Small intestine (tissue), 7 donors: Measurements from ENCODE around the gene ZNF579. TPM values are rescaled to one million over a fixed set of nuclear protein-coding genes. Genes with fewer than 3 reads are reported as not detected.

Experiments
- DNase-seq, 2 donors: peaks; one replicate each; pipeline versions ENCODE4 v3.0.0 to v3.0.0-alpha.2; 2013
- FAIRE-seq: peaks from 2 replicates; lab custom pipeline; 2012; peaks lifted over from hg19 to GRCh38; lab: Jason Lieb, UNC
- H3K27ac ChIP-seq, 3 donors: one replicate each; pipeline ENCODE4 v1.5.1; 2013; ENCODE audit warnings: low read length in 2 of 3, mild to moderate bottlenecking in 2 of 3, control low read depth in 1 of 3, inconsistent platforms in 1 of 3, low read depth in 1 of 3, moderate library complexity in 1 of 3
- H3K27me3 ChIP-seq, 3 donors: one replicate each; pipeline ENCODE4 v1.6.1; 2013; ENCODE audit warnings: low read length in 3 of 3, inconsistent platforms in 1 of 3; ENCODE audit not compliant: control insufficient read depth in 3 of 3, insufficient read depth in 3 of 3
- H3K36me3 ChIP-seq, 3 donors: one replicate each; pipeline ENCODE4 v1.6.1; 2013; ENCODE audit warnings: low read length in 3 of 3, inconsistent platforms in 1 of 3, low read depth in 1 of 3, mild to moderate bottlenecking in 1 of 3, moderate library complexity in 1 of 3; ENCODE audit not compliant: control insufficient read depth in 3 of 3, insufficient read depth in 2 of 3
- H3K4me1 ChIP-seq, 3 donors: one replicate each; pipeline ENCODE4 v1.6.1; 2013; ENCODE audit warnings: low read length in 2 of 3, inconsistent platforms in 1 of 3, low read depth in 1 of 3, mild to moderate bottlenecking in 1 of 3, moderate library complexity in 1 of 3; ENCODE audit not compliant: control insufficient read depth in 3 of 3, insufficient read depth in 2 of 3
- H3K4me3 ChIP-seq, 3 donors: one replicate each; pipeline ENCODE4 v1.5.1; 2013; ENCODE audit warnings: low read length in 3 of 3, control low read depth in 1 of 3, inconsistent platforms in 1 of 3, low read depth in 1 of 3, mild to moderate bottlenecking in 1 of 3, moderate library complexity in 1 of 3
- H3K9me3 ChIP-seq, 2 donors: one replicate each; pipeline ENCODE4 v1.6.1; 2013; ENCODE audit warnings: low read depth in 1 of 2, low read length in 1 of 2; ENCODE audit not compliant: control insufficient read depth in 2 of 2, insufficient read depth in 1 of 2
- WGBS, 3 donors: extraction: QIAGEN DNeasy Blood & Tissue Kit; methylation state at CpG; one replicate each; pipeline ENCODE4 v1.1.7; 2013; 5-methylcytosine and 5-hydroxymethylcytosine counted together
- polyA plus RNA-seq, 4 donors: library from polyadenylated mRNA; stranded (reverse) in 3 of 4; unstranded in 1 of 4; fragments of 200-250 nt in 3 of 4; fragments of 120-200 nt in 1 of 4; gene quantifications; one replicate each; pipeline versions ENCODE4 v1.2.1 to v1.2.3, GENCODE V29; 2013
- donor health status: healthy with polysubstance abuse.
- donor health status: control.
- donor health status: control.
- donor health status: Bipolar disorder and iron deficiency.
- donor health status: healthy.

ZNF579 gene
- polyA plus RNA-seq, 4 donors, result 2.2 to 12.7 (median 4.8) TPM

DNA sequence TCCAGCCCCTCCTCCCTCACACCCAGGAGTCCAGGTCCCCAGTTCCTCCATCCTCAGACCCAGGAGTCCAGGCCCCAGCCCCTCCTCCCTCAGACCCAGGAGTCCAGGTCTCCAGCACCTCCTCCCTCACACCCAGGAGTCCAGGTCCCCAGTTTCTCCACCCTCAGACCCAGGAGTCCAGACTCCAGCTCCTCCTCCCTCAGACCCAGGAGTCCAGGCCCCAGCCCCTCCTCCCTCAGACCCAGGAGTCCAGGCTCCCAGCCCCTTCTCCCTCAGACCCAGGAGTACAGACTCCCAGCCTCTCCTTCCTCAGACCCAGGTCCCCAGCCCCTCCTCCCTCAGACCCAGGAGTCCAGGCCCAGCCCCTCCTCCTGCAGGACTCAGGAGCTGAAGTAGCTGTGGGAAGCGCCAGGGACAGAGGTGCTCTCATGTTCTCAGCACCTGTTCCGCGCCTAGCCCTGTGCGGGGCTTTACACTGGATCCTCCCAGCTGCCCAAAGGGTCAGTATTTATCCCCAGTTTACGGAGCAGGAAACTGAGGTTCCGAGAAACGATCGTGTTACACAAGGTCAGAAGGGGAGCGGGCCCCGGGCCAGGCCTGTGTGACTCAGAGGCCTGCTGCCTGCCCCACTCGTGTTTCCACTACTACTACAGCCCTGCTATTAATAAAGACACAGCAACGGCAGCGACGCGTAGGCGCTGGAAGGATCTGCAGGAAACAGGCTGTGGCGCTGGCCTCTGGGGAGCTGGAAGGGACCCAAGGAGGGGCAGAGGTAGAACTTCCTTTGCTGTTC lies 33.6 kb downstream of the ZNF579 start:
- FAIRE-seq (no peak), DNase-seq (no peak)
- H3K27me3 ChIP-seq, result peaks cover 0 to 8% (median 0%) of the 10 kb centered on the region in 3 donors
- H3K36me3 ChIP-seq, result no peaks in the 10 kb centered on the region
- no peaks in the 10 kb centered on the region for H3K9me3 ChIP-seq
- peak overlapping the region in 1 of 3 donors; percentile 68 for H3K27ac ChIP-seq
- WGBS, 3 donors, result 46 to 70% (median 58%) methylated on average over 17 of the region's 17 CpGs
- no peak overlapping the region for H3K4me3 ChIP-seq
- peaks cover 0 to 7% (median 0%) of the 10 kb centered on the region in 3 donors for H3K4me1 ChIP-seq

DNA sequence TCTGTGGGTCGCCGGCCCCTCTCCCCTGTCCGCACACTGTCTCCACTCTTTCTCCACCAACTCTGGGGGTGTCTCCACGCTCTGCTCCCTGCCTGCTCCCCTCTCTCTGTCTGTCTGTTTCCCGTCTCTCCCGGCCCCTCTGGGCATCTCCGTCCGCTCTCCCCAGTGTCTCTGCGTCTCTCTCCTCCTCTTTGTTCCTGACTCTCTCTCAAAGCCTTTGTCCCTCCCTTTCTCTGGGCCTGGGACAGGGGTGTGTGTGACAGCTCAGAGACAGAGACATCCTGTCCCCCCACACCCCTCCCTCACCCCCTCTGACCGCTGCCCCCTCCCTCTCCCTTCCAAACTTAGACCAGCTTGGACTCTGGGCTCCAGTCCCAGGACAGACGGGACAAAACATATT lies 34.6 kb downstream of the ZNF579 start:
- peaks cover 0 to 4% (median 0%) of the 10 kb centered on the region in 3 donors for H3K27me3 ChIP-seq
- H3K4me3 ChIP-seq, result no peak overlapping the region
- DNase-seq (no peak), FAIRE-seq (no peak)
- H3K27ac ChIP-seq, result peak overlapping the region in 1 of 3 donors; percentile 47
- 65 to 80% (median 77%) methylated on average over 11 of the region's 11 CpGs for WGBS, 3 donors
- H3K4me1 ChIP-seq, result peaks cover 0 to 7% (median 0%) of the 10 kb centered on the region in 3 donors
- no peaks in the 10 kb centered on the region for H3K9me3 ChIP-seq
- no peaks in the 10 kb centered on the region for H3K36me3 ChIP-seq

DNA sequence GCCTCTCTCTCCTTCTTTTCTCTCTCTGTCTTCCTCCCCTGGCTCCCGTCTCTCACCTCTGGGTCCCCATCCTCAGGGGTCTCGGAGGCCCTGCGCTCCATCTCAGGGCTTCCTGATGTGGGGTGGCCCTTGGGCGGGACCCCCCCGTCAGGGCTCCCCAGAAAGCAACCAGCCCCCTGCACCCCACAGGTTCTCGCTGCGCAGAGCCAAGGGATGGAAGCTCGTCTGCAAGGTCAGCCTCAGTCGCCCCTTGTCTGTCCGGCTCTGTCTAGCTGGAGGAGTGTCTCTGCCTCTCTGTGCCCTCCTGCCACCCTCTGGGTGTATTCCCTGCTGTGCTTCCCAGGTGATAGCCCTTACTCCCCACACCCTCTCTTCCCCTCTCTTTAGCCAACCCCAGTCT lies 35.2 kb downstream of the ZNF579 start, which contains the start of gene SBK3:
TSS of gene SBK3 (minus strand) at position 101 of the 400 bp plus-strand sequence. CDS start at position 101, 0 bp downstream.
- Histone ChIP-seq H3K4me1 (peaks cover 0 to 7% (median 0%) of the 10 kb centered on the region in 3 donors), H3K4me3 (no peak within 1 kb of the TSS), H3K9me3 (no peaks in the 10 kb centered on the region), H3K27me3 (peaks cover 0 to 4% (median 0%) of the 10 kb centered on the region in 3 donors), H3K36me3 (no peaks in the 10 kb centered on the region), H3K27ac (peak within 1 kb of the TSS in 1 of 3 donors; percentile 47)
- FAIRE-seq (no peak), DNase-seq (no peak)
- 80 to 85% (median 83%) methylated on average over 10 of the region's 10 CpGs for WGBS, 3 donors

DNA sequence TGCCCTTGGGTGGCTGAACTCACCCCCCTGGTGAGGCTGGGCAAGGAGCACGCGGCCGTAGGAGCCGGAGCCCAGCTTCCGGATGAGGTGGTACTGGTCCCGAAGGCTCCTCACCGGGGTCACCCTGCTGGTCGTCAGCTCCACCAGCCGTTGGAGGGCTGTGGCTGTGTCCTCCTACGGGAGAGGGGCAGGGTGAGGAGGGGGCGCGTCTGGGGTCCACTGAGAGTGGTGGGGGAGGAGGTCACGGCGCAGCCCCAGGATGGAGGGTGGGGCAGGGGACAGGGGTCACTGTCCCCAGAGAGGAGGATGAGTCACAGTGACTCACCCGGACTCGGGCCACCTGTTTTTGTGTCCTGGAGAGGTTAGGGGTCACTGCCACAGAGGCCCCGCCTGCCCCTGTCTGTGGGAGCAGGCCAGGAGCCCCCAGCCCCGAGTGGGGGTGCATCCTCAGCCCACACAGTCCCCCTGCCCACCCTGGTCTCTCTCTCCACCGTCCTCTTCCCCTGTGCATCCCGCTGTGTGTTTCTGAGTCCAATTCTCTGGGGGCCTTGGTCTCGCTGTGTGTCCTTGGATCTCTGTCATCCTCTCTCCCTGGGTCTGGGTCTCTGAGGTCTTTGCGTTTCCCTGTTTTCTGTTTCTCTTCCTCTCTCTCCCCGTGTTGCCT lies 35.7 kb downstream of the ZNF579 start:
- 41 to 66% (median 61%) methylated on average over 23 of the region's 23 CpGs for WGBS, 3 donors
- FAIRE-seq (no peak), DNase-seq (peak in 1 of 2 donors; percentile 26)
- H3K36me3 ChIP-seq, result no peaks in the 10 kb centered on the region
- peaks cover 0 to 4% (median 0%) of the 10 kb centered on the region in 3 donors for H3K27me3 ChIP-seq
- H3K4me1 ChIP-seq, result peaks cover 0 to 3% (median 0%) of the 10 kb centered on the region in 3 donors
- H3K27ac ChIP-seq, result no peak overlapping the region
- H3K9me3 ChIP-seq, result no peaks in the 10 kb centered on the region
- H3K4me3 ChIP-seq, result no peak overlapping the region

DNA sequence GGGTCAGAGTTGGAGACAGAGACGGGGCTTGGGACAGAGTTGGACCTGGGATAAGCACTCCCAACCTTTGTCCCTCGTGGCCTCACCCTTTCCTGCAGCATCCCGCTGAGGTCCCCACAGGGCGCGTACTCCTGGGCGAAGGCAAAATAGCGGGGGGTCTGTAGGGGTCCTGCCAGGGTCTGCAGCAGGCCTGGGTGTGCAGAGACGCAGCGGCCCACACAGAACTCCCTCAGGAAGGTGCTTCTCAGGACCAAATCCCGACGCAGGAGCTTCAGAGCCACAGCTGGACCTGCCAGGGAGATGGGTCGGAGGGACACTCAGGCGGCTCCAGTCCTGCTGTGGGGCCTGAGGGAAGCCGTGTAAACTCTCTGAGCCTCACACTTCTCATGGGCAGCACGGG lies 36.6 kb downstream of the ZNF579 start:
- WGBS, 3 donors, result 70 to 82% (median 77%) methylated on average over 12 to 15 of the region's 15 CpGs
- no peak overlapping the region for H3K4me3 ChIP-seq
- no peaks in the 10 kb centered on the region for H3K9me3 ChIP-seq
- H3K4me1 ChIP-seq, result no peaks in the 10 kb centered on the region
- no peaks in the 10 kb centered on the region for H3K36me3 ChIP-seq
- peaks cover 0 to 4% (median 0%) of the 10 kb centered on the region in 3 donors for H3K27me3 ChIP-seq
- FAIRE-seq (no peak), DNase-seq (no peak)
- no peak overlapping the region for H3K27ac ChIP-seq

DNA sequence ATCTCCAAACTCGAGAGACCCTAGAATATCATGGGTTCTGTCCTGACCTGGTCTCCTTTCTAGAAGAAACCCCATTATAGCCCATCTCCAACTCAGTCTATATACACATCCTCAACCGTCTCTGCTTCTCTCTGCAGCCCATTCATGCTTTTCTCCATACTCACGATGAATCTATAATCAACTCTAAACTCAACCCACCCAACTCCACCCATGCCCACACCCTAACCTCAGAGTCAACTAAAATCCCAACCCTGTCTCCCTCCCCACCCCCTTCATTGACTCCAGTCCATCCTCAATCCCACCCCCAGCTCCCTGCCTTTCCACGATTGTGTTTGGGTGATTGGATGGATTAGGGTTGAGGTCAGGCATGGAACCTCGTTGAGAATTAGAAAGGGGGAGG lies 37.1 kb downstream of the ZNF579 start:
- Histone ChIP-seq H3K9me3 (no peaks in the 10 kb centered on the region), H3K36me3 (no peaks in the 10 kb centered on the region), H3K27ac (no peak overlapping the region), H3K27me3 (peaks cover 0 to 4% (median 0%) of the 10 kb centered on the region in 3 donors), H3K4me3 (no peak overlapping the region), H3K4me1 (no peaks in the 10 kb centered on the region)
- 49 to 68% (median 59%) methylated on average over 5 of the region's 5 CpGs for WGBS, 3 donors
- FAIRE-seq, result no peak
- no peak for DNase-seq

DNA sequence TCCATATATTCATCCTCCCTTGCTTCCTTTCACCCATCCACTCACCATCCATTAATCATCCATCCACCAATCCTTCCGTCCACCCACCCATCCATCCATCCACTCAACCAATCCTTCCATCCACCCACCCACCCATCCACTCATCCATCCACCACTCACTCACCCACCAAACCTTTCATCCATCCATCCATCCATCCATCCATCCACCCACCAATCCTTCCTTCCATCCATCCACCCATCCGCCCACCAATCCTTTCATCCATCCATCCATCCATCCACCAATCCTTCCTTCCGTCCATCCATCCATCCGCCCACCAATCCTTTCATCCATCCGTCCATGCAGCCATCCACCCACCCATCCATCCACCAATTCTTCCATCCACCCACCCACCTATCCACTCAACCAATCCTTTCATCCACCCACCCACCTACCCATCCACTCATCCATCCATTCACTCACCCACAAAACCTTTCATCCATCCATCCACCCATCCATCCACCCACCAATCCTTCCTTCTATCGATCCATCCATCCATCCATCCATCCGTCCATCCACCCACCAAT lies 38.3 kb downstream of the ZNF579 start:
- Histone ChIP-seq H3K36me3 (no peaks in the 10 kb centered on the region), H3K27me3 (peaks cover 0 to 4% (median 0%) of the 10 kb centered on the region in 3 donors), H3K4me3 (no peak overlapping the region), H3K9me3 (no peaks in the 10 kb centered on the region), H3K27ac (no peak overlapping the region), H3K4me1 (no peaks in the 10 kb centered on the region)
- FAIRE-seq (no peak), DNase-seq (no peak)
- WGBS, 3 donors, result 86 to 89% (median 89%) methylated on average over 7 of the region's 7 CpGs

DNA sequence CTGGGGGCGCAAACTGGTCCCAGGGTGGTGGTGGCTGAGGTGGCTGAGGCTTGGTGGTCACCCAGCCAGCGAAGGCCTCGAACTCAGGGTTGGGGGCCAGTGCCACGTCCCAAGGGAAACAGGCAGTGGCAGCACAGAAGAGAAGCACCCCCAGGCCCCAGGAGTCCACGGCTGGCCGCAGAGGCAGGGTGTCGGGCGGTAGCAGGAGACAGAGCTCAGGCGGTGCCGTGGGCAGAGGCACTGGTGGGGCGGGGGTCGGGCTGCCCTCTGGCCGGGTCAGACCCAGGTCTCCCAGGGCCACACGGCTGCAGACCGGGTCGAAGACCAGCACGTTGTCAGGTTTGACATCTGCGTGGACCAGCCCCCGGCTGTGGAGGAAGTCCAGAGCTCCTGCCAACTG lies 39.6 kb downstream of the ZNF579 start:
- FAIRE-seq (no peak), DNase-seq (no peak)
- H3K4me3 ChIP-seq, result no peak overlapping the region
- H3K9me3 ChIP-seq, result no peaks in the 10 kb centered on the region
- peaks cover 0 to 4% (median 0%) of the 10 kb centered on the region in 3 donors for H3K27me3 ChIP-seq
- H3K27ac ChIP-seq, result no peak overlapping the region
- H3K36me3 ChIP-seq, result no peaks in the 10 kb centered on the region
- no peaks in the 10 kb centered on the region for H3K4me1 ChIP-seq
- 76 to 78% (median 77%) methylated on average over 14 to 19 of the region's 19 CpGs for WGBS, 3 donors
